Muscle layer of duodenum (tissue), 2 donors: Measurements from ENCODE around the gene RALGPS1.

Source experiments
- H3K27ac ChIP-seq: one replicate; pipeline ENCODE4 v1.7.0; 2013; ENCODE audit warnings: mild to moderate bottlenecking, low read length
- H3K27me3 ChIP-seq: one replicate; pipeline ENCODE4 v1.7.0; 2013; ENCODE audit warnings: low read depth, mild to moderate bottlenecking, control low read depth, low read length
- H3K36me3 ChIP-seq, 2 donors: one replicate each; pipeline ENCODE4 v1.7.0; 2013; ENCODE audit warnings: low read length in 2 of 2, control low read depth in 1 of 2, mild to moderate bottlenecking in 1 of 2; ENCODE audit not compliant: insufficient read depth in 2 of 2, control insufficient read depth in 1 of 2
- H3K4me1 ChIP-seq, 2 donors: one replicate each; pipeline ENCODE4 v1.7.0; 2013; ENCODE audit warnings: low read length in 2 of 2, mild to moderate bottlenecking in 2 of 2, control low read depth in 1 of 2, moderate library complexity in 1 of 2; ENCODE audit not compliant: insufficient read depth in 2 of 2, control insufficient read depth in 1 of 2
- H3K4me3 ChIP-seq, 2 donors: one replicate each; pipeline ENCODE4 v1.7.0; 2013; ENCODE audit warnings: low read length in 2 of 2, low read depth in 1 of 2, mild to moderate bottlenecking in 1 of 2
- H3K9me3 ChIP-seq, 2 donors: one replicate each; pipeline ENCODE4 v1.7.0; 2013; ENCODE audit warnings: low read length in 2 of 2, control low read depth in 1 of 2, mild to moderate bottlenecking in 1 of 2; ENCODE audit not compliant: control insufficient read depth in 1 of 2
- donor health status: healthy.

Gene RALGPS1

GRCh38 chr9:127030814-127031740, 116.5 kb downstream of the RALGPS1 start:
- Histone ChIP-seq H3K27me3 (no peaks in the 10 kb centered on the region), H3K36me3 (no peaks in the 10 kb centered on the region), H3K4me1 (peaks cover 0 to 4% of the 10 kb centered on the region in 2 donors), H3K9me3 (no peaks in the 10 kb centered on the region), H3K27ac (peak overlapping the region; percentile 24), H3K4me3 (no peak overlapping the region)

DNA sequence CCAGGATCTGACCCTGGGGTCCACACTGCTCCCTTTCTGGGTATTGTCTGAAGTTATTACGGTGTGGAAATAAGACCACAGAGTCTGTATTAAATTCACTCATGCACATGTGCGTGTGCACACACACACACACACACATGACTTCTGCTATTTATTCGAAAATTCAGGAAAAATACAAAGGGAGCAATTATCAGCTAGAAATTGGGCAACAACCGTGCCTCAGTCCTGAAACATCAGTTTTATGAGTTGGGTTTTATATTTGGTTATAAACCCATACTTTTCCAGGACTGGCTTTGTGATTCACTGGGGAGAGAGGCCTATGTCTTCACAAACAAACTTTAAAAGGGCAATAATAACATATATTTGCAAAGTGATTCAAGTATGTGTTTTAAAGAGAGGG, 117.7 kb downstream of the RALGPS1 start:
- H3K27me3 ChIP-seq: no peaks in the 10 kb centered on the region

GRCh38 chr9:127033061-127033460, 118.5 kb downstream of the RALGPS1 start:
- H3K9me3 ChIP-seq: no peaks in the 10 kb centered on the region
- H3K27ac ChIP-seq: no peak overlapping the region
- H3K4me3 ChIP-seq: no peak overlapping the region
- H3K27me3 ChIP-seq: no peaks in the 10 kb centered on the region
- peaks cover 0 to 4% of the 10 kb centered on the region in 2 donors for H3K4me1 ChIP-seq
- H3K36me3 ChIP-seq: no peaks in the 10 kb centered on the region

More for the DNA sequence above, 117.7 kb downstream of the RALGPS1 start:
- H3K4me3 ChIP-seq: no peak overlapping the region
- no peaks in the 10 kb centered on the region for H3K9me3 ChIP-seq
- peaks cover 0 to 4% of the 10 kb centered on the region in 2 donors for H3K4me1 ChIP-seq
- no peak overlapping the region for H3K27ac ChIP-seq
- H3K36me3 ChIP-seq: no peaks in the 10 kb centered on the region

- Histone ChIP-seq H3K27me3 (no peaks in the 10 kb centered on the region), H3K4me1 (peaks cover 0 to 4% of the 10 kb centered on the region in 2 donors), H3K36me3 (no peaks in the 10 kb centered on the region), H3K4me3 (no peak overlapping the region), H3K9me3 (no peaks in the 10 kb centered on the region), H3K27ac (no peak overlapping the region)
These were observed 119.2 kb downstream of the RALGPS1 start for GRCh38 chr9:127033789-127034188.

DNA sequence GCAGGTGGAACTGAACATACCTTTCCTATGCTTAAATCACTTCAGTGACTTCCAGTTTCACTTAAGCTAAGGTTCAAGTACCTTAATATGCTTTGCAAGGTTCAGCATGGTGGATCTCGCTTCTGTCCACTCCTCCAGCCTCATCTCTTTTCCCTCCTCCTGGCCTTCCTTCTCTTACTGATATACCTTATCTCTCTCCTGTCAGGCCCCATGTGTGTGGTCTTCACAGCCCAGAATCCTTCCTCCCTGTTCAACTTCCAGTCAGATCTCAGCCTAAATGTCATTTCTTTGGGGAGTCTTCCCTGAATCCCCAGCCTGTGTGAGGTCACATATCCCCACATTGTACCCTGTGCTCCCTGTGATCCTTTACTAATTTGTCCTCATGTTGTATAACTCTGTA, 120.1 kb downstream of the RALGPS1 start:
- Histone ChIP-seq H3K9me3 (no peaks in the 10 kb centered on the region), H3K36me3 (no peaks in the 10 kb centered on the region), H3K4me1 (peaks cover 0 to 4% of the 10 kb centered on the region in 2 donors), H3K27ac (peak overlapping the region; percentile 3), H3K27me3 (no peaks in the 10 kb centered on the region), H3K4me3 (no peak overlapping the region)

DNA sequence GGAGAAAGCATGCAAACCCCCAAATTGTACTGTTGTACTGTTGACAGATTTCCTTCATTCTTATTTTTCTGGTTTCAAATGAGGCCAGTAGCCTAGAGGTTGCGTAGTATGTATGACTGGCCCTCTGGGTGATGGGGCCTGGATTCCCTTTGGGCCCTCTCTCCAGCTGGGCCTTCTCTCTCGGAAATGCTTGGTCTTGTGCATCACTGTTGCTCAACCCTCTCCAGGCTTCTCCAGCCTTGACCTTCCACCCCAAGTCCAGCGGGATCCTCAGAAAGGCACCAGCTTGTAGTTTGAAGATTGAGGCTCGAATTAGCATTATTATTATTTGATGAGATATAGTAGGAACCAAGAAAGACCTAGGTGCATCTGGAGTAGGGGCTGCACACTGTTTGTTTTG, 120.8 kb downstream of the RALGPS1 start:
- Histone ChIP-seq H3K36me3 (no peaks in the 10 kb centered on the region), H3K27ac (no peak overlapping the region), H3K4me1 (peaks cover 0 to 4% of the 10 kb centered on the region in 2 donors)

GRCh38 chr9:127035948-127036347, 121.4 kb downstream of the RALGPS1 start:
- H3K27ac ChIP-seq: no peak overlapping the region
- peaks cover 0 to 4% of the 10 kb centered on the region in 2 donors for H3K4me1 ChIP-seq
- H3K36me3 ChIP-seq: no peaks in the 10 kb centered on the region
- no peaks in the 10 kb centered on the region for H3K27me3 ChIP-seq
- no peaks in the 10 kb centered on the region for H3K9me3 ChIP-seq
- no peak overlapping the region for H3K4me3 ChIP-seq

More for the DNA sequence above, 120.8 kb downstream of the RALGPS1 start:
- no peaks in the 10 kb centered on the region for H3K9me3 ChIP-seq
- no peak overlapping the region for H3K4me3 ChIP-seq
- H3K27me3 ChIP-seq: no peaks in the 10 kb centered on the region

DNA sequence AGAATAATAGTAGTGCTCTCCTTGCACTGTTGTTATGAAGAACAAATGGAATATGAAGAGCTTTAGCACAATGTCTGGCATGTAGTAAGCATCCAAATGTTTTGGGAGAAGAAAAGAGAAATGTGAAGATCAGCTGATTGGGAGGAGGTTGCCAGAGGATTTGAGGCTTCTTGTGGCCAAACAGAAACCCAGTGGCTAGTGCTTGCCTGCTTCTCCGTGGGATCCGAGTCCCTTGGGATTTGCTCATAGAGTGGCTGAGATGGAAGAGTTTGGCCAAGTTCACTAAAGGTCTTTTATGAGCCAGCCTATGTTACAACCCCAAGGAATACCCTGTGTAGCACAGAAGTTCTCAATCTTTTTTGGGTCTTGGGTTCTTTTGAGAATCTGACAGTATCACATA, 121.9 kb downstream of the RALGPS1 start:
- Histone ChIP-seq H3K9me3 (no peaks in the 10 kb centered on the region), H3K4me3 (no peak overlapping the region), H3K27ac (no peak overlapping the region), H3K27me3 (no peaks in the 10 kb centered on the region), H3K4me1 (peaks cover 0 to 4% of the 10 kb centered on the region in 2 donors), H3K36me3 (no peaks in the 10 kb centered on the region)

DNA sequence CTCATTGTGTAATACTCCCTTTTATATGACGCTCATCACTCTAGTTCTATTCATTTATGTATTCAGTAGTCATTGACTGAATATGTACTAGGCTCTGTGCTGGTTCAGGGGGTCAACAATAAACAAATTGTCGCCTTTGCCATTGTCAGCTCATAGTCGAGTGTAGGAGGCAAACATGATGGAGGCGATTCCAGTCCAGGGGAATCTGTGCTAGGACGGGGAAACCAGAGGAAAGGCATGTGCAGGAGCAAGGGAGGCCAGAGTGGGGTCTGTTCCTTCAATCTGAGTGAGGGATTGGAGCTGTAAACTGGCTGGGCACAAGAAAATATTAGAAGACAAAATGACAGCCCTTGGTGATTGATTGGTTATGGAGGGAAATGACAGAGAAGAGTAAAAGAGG, 123.9 kb downstream of the RALGPS1 start:
- Histone ChIP-seq H3K9me3 (no peaks in the 10 kb centered on the region), H3K36me3 (no peaks in the 10 kb centered on the region), H3K27me3 (no peaks in the 10 kb centered on the region), H3K4me3 (no peak overlapping the region), H3K27ac (no peak overlapping the region), H3K4me1 (peaks cover 0 to 4% of the 10 kb centered on the region in 2 donors)

- no peak overlapping the region for H3K27ac ChIP-seq
- H3K9me3 ChIP-seq: no peaks in the 10 kb centered on the region
- no peak overlapping the region for H3K4me3 ChIP-seq
- H3K27me3 ChIP-seq: no peaks in the 10 kb centered on the region
- H3K36me3 ChIP-seq: no peaks in the 10 kb centered on the region
- H3K4me1 ChIP-seq: peaks cover 0 to 4% of the 10 kb centered on the region in 2 donors
These were observed 124.9 kb downstream of the RALGPS1 start for GRCh38 chr9:127039492-127039891.

DNA sequence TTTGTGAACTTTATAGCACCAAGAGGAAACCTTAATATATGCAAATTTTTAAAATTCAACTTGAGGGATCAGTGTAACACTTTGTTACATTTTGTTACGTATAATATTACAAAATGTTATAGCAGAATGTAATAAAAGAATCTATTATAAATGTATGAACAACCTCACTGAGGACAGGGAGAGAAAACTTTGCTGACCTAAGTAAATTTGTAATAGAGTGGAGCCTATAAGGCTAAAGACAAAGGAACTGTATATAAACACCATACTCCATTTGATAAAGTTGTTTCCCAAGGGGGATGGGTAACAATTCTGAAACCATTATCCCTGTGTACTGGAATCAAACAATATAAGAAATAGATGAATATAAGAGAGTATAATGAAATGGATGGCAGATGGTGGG, 130.6 kb downstream of the RALGPS1 start:
- H3K9me3 ChIP-seq: no peaks in the 10 kb centered on the region
- H3K36me3 ChIP-seq: no peaks in the 10 kb centered on the region
- no peak overlapping the region for H3K4me3 ChIP-seq

More for the DNA sequence above, 130.6 kb downstream of the RALGPS1 start:
- no peaks in the 10 kb centered on the region for H3K4me1 ChIP-seq
- H3K27ac ChIP-seq: no peak overlapping the region
- H3K27me3 ChIP-seq: no peaks in the 10 kb centered on the region
